Stomach (tissue), 9 donors: ENCODE results near the gene SP110. TPM values are rescaled to one million over a fixed set of nuclear protein-coding genes. Genes with fewer than 3 reads are reported as not detected.

ENCODE experiments used
- DNase-seq, 2 donors: peaks; one replicate each; pipeline versions ENCODE4 v3.0.0 to v3.0.0-alpha.2; 2013 to 2019
- H3K27ac ChIP-seq, 5 donors: fragments of 200-600 bp in 4 of 5; sonication (generic) in 4 of 5; one replicate each; pipeline ENCODE4 v1.5.1; 2013 to 2019; ENCODE audit warnings: mild to moderate bottlenecking in 1 of 5, moderate library complexity in 1 of 5
- H3K27me3 ChIP-seq, 3 donors: fragments of 200-600 bp; sonication (generic); one replicate each; pipeline ENCODE4 v1.5.1; 2017 to 2019; ENCODE audit warnings: mixed run types in 1 of 3
- H3K36me3 ChIP-seq, 4 donors: fragments of 200-600 bp; sonication (generic); 1 replicate in 3 of 4; 2 replicates in 1 of 4; pipeline ENCODE4 v1.5.1; 2016 to 2019
- H3K4me1 ChIP-seq, 4 donors: fragments of 200-600 bp; sonication (generic); one replicate each; pipeline ENCODE4 v1.5.1; 2016 to 2019
- H3K4me3 ChIP-seq, 4 donors: fragments of 200-600 bp; sonication (generic) in 3 of 4; one replicate each; pipeline ENCODE4 v1.5.1; 2016 to 2019; ENCODE audit warnings: mild to moderate bottlenecking in 1 of 4
- H3K9me3 ChIP-seq, 4 donors: fragments of 200-600 bp; sonication (generic); one replicate each; pipeline ENCODE4 v1.5.1; 2016 to 2019
- EP300 ChIP-seq: sonication (generic); formaldehyde crosslinking; IDR thresholded peaks from one replicate; pipeline ENCODE4 v1.6.1; 2017; ENCODE audit warnings: antibody characterized with exemption
- POLR2A ChIP-seq, 4 donors: fragments of 450-650 bp; IDR thresholded peaks; one replicate each; pipeline ENCODE4 v1.6.1; 2016; ENCODE audit warnings: antibody characterized with exemption in 4 of 4, control low read depth in 2 of 4, mild to moderate bottlenecking in 1 of 4, moderate library complexity in 1 of 4
- POLR2AphosphoS5 ChIP-seq, 3 donors: sonication (generic); formaldehyde crosslinking; IDR thresholded peaks; one replicate each; pipeline ENCODE4 v1.6.1; 2016; ENCODE audit warnings: antibody characterized with exemption in 3 of 3
- WGBS, 5 donors: extraction: QIAGEN DNeasy Blood & Tissue Kit in 3 of 5; methylation state at CpG; one replicate each; pipeline versions ENCODE4 v1.1.5 to v1.1.7; 2013 to 2018; 5-methylcytosine and 5-hydroxymethylcytosine counted together
- intact Hi-C: fragments of 100-400 bp; cut with DNase I; formaldehyde crosslinking; loops from one replicate; pipeline ENCODE4 v1.15.1; 2023; ENCODE audit warnings: low total_unique reads
- polyA plus RNA-seq, 3 donors: library from polyadenylated mRNA; stranded (reverse); fragments of 200-250 nt; gene quantifications; one replicate each; pipeline ENCODE4 v1.2.3, GENCODE V29; 2013
- total RNA-seq, 5 donors: library from RNA; depleted of rRNA; stranded (reverse); fragments of >200 nt; gene quantifications; one replicate each; pipeline versions ENCODE4 v1.1.0 to v1.2.3, GENCODE V29; 2014 to 2016
- TF ChIP-seq, protein P1 (sequence below), 7 experiments: fragments of 450-650 bp in 4 of 7; fragments of 200-600 bp in 3 of 7; sonication (generic) in 3 of 7; IDR thresholded peaks; one replicate each; pipeline ENCODE4 v1.5.1; 2016 to 2019; ENCODE audit warnings: antibody characterized with exemption in 7 of 7, control low read depth in 2 of 7, mild to moderate bottlenecking in 1 of 7
- donor health status: healthy with polysubstance abuse.
- donor health status: Bipolar disorder and iron deficiency.
- donor health status: healthy.

The SP110 gene
- total and polyA plus RNA-seq, 8 donors = 4.6 to 40.4 (median 14.1) TPM

DNA sequence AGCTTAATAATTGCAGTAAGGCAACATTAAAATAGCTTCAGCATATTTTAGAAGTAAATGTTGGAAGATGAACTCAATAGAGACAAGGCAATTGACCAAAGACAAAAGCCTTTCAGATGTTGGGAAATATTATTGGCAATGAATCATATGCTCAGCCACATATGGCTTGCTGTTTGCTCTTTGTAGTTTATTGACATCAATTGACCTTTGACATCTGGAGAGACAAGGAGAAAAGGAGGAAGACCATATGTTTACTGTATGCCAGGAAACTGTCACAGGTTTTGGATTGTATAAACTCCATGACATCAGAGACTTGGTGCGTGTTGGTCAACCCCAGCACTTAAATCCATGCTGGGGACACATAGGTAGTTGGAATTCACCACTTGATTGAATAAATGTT is 90.4 kb downstream of the SP110 start:
- DNase-seq = peak in 1 of 2 donors; percentile 11
- Histone ChIP-seq H3K27me3 (no peaks in the 10 kb centered on the region), H3K4me1 (peaks cover 0 to 8% (median 0%) of the 10 kb centered on the region in 4 donors), H3K27ac (peak overlapping the region in 4 of 5 donors; percentile 23 to 72 (median 66)), H3K9me3 (peaks cover 0 to 11% (median 0%) of the 10 kb centered on the region in 4 donors), H3K36me3 (no peaks in the 10 kb centered on the region), H3K4me3 (no peak overlapping the region)
- no peak for TF ChIP-seq POLR2A (IDR thresholded peaks at IDR 0.05)
- TF ChIP-seq, protein P1, sequence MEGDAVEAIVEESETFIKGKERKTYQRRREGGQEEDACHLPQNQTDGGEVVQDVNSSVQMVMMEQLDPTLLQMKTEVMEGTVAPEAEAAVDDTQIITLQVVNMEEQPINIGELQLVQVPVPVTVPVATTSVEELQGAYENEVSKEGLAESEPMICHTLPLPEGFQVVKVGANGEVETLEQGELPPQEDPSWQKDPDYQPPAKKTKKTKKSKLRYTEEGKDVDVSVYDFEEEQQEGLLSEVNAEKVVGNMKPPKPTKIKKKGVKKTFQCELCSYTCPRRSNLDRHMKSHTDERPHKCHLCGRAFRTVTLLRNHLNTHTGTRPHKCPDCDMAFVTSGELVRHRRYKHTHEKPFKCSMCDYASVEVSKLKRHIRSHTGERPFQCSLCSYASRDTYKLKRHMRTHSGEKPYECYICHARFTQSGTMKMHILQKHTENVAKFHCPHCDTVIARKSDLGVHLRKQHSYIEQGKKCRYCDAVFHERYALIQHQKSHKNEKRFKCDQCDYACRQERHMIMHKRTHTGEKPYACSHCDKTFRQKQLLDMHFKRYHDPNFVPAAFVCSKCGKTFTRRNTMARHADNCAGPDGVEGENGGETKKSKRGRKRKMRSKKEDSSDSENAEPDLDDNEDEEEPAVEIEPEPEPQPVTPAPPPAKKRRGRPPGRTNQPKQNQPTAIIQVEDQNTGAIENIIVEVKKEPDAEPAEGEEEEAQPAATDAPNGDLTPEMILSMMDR (IDR thresholded peaks at IDR 0.05) = no peak
- no peak for TF ChIP-seq EP300
- TF ChIP-seq POLR2AphosphoS5 (IDR thresholded peaks at IDR 0.05) = no peak
- intact Hi-C loops = no loop called here
- WGBS, 5 donors = 65 to 85% (median 79%) methylated on average over 1 of the region's 1 CpG

GRCh38 chr2:230128623-230129342 is 91.0 kb downstream of the SP110 start:
- H3K27ac ChIP-seq = peak overlapping the region in 4 of 5 donors; percentile 23 to 72 (median 66)
- peaks cover 0 to 6% (median 0%) of the 10 kb centered on the region in 4 donors for H3K9me3 ChIP-seq
- 51 to 65% (median 60%) methylated on average over 7 of the region's 7 CpGs for WGBS, 5 donors
- H3K4me1 ChIP-seq = peaks cover 0 to 8% (median 0%) of the 10 kb centered on the region in 4 donors
- peak in 1 of 2 donors; percentile 68 for DNase-seq
- TF ChIP-seq EP300 = no peak
- TF ChIP-seq, protein P1 (IDR thresholded peaks at IDR 0.05) = no peak
- TF ChIP-seq POLR2A (IDR thresholded peaks at IDR 0.05) = no peak
- no peak for TF ChIP-seq POLR2AphosphoS5 (IDR thresholded peaks at IDR 0.05)
- intact Hi-C loops = no loop called here
- no peaks in the 10 kb centered on the region for H3K27me3 ChIP-seq
- H3K36me3 ChIP-seq = no peaks in the 10 kb centered on the region
- H3K4me3 ChIP-seq = peak overlapping the region in 1 of 4 donors; percentile 9

DNA sequence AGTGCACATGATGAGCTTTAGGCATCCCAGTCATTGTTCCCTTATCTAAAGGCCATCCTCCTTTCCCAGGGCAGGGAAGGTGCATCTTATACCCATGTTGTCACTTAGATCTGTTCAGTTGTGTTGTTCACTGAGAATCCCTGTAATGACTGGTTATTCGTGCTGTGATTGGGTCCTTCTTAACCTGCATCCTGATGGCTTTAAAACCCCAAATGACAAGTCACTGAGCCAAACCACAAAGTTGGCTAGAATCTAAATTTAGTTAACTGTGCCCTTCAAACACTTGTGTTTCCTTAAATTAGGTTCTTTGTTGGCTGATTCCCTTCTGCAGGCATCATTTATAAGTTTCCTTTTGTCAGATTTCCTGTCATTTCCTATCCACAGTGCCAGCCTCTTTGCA is 92.6 kb downstream of the SP110 start:
- 37 to 74% (median 62%) methylated on average over 1 of the region's 1 CpG for whole genome bisulfite sequencing, 5 donors
- Histone ChIP-seq H3K27ac (peak overlapping the region in 1 of 5 donors; percentile 11), H3K36me3 (no peaks in the 10 kb centered on the region), H3K9me3 (no peaks in the 10 kb centered on the region), H3K4me1 (peaks cover 0 to 8% (median 0%) of the 10 kb centered on the region in 4 donors), H3K27me3 (no peaks in the 10 kb centered on the region), H3K4me3 (no peak overlapping the region)
- intact Hi-C loops = no loop called here
- TF ChIP-seq EP300 = no peak
- TF ChIP-seq POLR2AphosphoS5 (IDR thresholded peaks at IDR 0.05) = no peak
- TF ChIP-seq, protein P1 (IDR thresholded peaks at IDR 0.05) = no peak
- no peak for TF ChIP-seq POLR2A (IDR thresholded peaks at IDR 0.05)
- DNase-seq = no peak

DNA sequence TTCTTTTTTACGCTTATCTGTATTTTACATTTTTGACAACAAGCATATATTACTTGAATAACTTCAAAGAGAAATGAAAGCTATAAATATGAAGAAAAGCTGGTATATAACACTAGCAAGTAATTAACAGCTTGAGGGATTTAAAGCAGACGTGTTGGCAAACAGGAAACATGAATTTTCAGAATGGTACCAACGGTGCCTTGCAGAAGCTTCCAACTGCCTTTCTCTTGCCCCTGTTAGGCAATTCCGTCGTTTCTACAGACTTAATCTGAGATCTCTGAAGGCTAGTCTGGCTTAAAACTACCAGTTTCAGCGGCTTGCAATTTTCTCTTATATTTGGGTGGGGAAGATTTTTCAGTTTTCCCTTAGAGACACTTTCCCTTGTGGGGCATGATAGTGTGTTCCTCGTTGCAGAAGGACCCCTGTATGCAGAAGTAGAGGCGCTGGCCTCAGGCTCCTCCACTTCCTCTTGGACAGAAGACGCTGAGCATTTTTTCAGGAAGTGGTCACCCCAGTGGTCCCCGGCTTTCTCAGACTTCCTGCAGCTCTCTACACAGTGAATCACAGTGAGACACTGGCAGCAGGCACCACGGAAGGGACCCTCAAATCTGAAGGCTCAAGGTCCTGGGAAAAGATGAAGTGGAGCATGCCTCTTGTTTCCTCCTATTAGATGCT is 94.9 kb downstream of the SP110 start:
- Histone ChIP-seq H3K36me3 (no peaks in the 10 kb centered on the region), H3K9me3 (peaks cover 0 to 1% (median 0%) of the 10 kb centered on the region in 4 donors), H3K27me3 (no peaks in the 10 kb centered on the region), H3K27ac (no peak overlapping the region), H3K4me3 (no peak overlapping the region), H3K4me1 (peaks cover 0 to 8% (median 0%) of the 10 kb centered on the region in 4 donors)
- intact Hi-C loops = no loop called here
- DNase-seq = peak; percentile 20 to 30
- TF ChIP-seq POLR2AphosphoS5 (IDR thresholded peaks at IDR 0.05) (no peak), POLR2A (IDR thresholded peaks at IDR 0.05) (no peak), EP300 (no peak)
- TF ChIP-seq, protein P1 (IDR thresholded peaks at IDR 0.05) = no peak
- WGBS, 5 donors = 62 to 68% (median 66%) methylated on average over 11 of the region's 11 CpGs
